Measurements from ENCODE around the gene KRT40.

GRCh38 chr17:40932608-40933007 is 51.5 kb downstream of the KRT40 start:
- no peak for TF ChIP-seq CHD2 (IDR thresholded peaks at IDR 0.05; ENCODE audit: borderline replicate concordance, low read depth, low read length)
- TF ChIP-seq ATF7 (IDR thresholded peaks at IDR 0.05; ENCODE audit: low read depth), result no peak
- TF ChIP-seq CBFB (IDR thresholded peaks at IDR 0.05; ENCODE audit: low read depth), result no peak
- TF ChIP-seq CTCF (IDR thresholded peaks at IDR 0.05 in 2 of 3, conservative IDR thresholded peaks at IDR 0.05 in 1 of 3; ENCODE audit: control insufficient read depth in 2 of 3, extremely low read depth in 1 of 3, insufficient read depth in 1 of 3, low read depth in 3 of 3, low read length in 3 of 3), result no peak
- no peak for TF ChIP-seq SREBF2 (IDR thresholded peaks at IDR 0.05; ENCODE audit: low read length)
- TF ChIP-seq ZBTB40 (IDR thresholded peaks at IDR 0.05; ENCODE audit: borderline replicate concordance), result no peak
- no peak for TF ChIP-seq EP300 (IDR thresholded peaks at IDR 0.05; ENCODE audit: borderline replicate concordance in 1 of 2, control insufficient read depth in 1 of 2, low read depth in 2 of 2, low read length in 2 of 2)
- no peak for TF ChIP-seq ATF2 (IDR thresholded peaks at IDR 0.05; ENCODE audit: low read length)
